IMR-90 (cell line): Measurements from ENCODE around the gene WBP2. TPM values are rescaled to one million over a fixed set of nuclear protein-coding genes. Genes with fewer than 3 reads are reported as not detected.

Experiments
- ATAC-seq: fragments of 200-7000 bp; cut with Tn5 transposase; 2 replicates; pipeline ENCODE4 v1.9.1; 2020; ENCODE audit warnings: low read depth, mild to moderate bottlenecking, moderate library complexity
- BruUV-seq: library from RNA; stranded (reverse); fragments of 400-500 nt; replicated peaks from 2 replicates; lab custom pipeline; 2021; lab: Mats Ljungman, UMichigan
- CTCF ChIA-PET: fragments of 300-600 bp; formaldehyde crosslinking; extraction: SDS; loops from one replicate; lab custom pipeline; 2021; ENCODE audit warnings: antibody characterized with exemption; lab: Yijun Ruan, JAX
- POLR2A ChIA-PET: fragments of 300-600 bp; sonication (Branson Sonifier 250); formaldehyde crosslinking; loops from one replicate; lab custom pipeline; 2022; ENCODE audit warnings: antibody characterized with exemption; ENCODE audit not compliant: unreplicated experiment; lab: Charles Lee
- DNase-seq: peaks from one replicate; pipeline ENCODE4 v3.0.0; 2013
- H2AFZ ChIP-seq: replicated peaks from 2 replicates; pipeline ENCODE3; 2013; ENCODE audit warnings: low read length, mild to moderate bottlenecking; ENCODE audit not compliant: poor library complexity
- H2AK5ac ChIP-seq: 2 replicates; pipeline ENCODE4 v1.6.1; 2013; ENCODE audit warnings: low read depth, low read length, inconsistent platforms
- H2AK9ac ChIP-seq: replicated peaks from 2 replicates; pipeline ENCODE3; 2013; ENCODE audit warnings: mild to moderate bottlenecking, low read depth, low read length, moderate library complexity; ENCODE audit not compliant: poor library complexity
- H2BK120ac ChIP-seq: 2 replicates; pipeline ENCODE4 v1.6.1; 2013; ENCODE audit warnings: low read depth, low read length, inconsistent platforms
- H2BK15ac ChIP-seq: 3 replicates; pipeline ENCODE4 v1.6.1; 2013; ENCODE audit warnings: low read depth, low read length, inconsistent platforms
- H2BK20ac ChIP-seq: 2 replicates; pipeline ENCODE4 v1.6.1; 2013; ENCODE audit warnings: low read depth, mild to moderate bottlenecking, inconsistent platforms, low read length, moderate library complexity
- H2BK5ac ChIP-seq: 2 replicates; pipeline ENCODE4 v1.6.1; 2013; ENCODE audit warnings: mild to moderate bottlenecking, low read depth, low read length, inconsistent platforms; ENCODE audit not compliant: poor library complexity, severe bottlenecking
- H3K14ac ChIP-seq: replicated peaks from 2 replicates; pipeline ENCODE4 v1.6.1; 2013; ENCODE audit warnings: low read depth, low read length, inconsistent platforms
- H3K18ac ChIP-seq: 2 replicates; pipeline ENCODE4 v1.6.1; 2013; ENCODE audit warnings: low read depth, low read length, control low read depth
- H3K23ac ChIP-seq: 2 replicates; pipeline ENCODE4 v1.6.1; 2013; ENCODE audit warnings: low read depth, low read length, inconsistent platforms
- H3K27ac ChIP-seq: 2 replicates; pipeline ENCODE4 v1.5.1; 2013; ENCODE audit warnings: mild to moderate bottlenecking, control low read depth, low read length; ENCODE audit not compliant: insufficient read depth
- H3K27me3 ChIP-seq: 2 replicates; pipeline ENCODE4 v1.6.1; 2013; ENCODE audit warnings: low read length; ENCODE audit not compliant: control insufficient read depth, insufficient read depth
- H3K36me3 ChIP-seq: 2 replicates; pipeline ENCODE4 v1.6.1; 2013; ENCODE audit warnings: low read length, mixed read lengths; ENCODE audit not compliant: control insufficient read depth, insufficient read depth
- H3K4ac ChIP-seq: 2 replicates; pipeline ENCODE4 v1.6.1; 2013; ENCODE audit warnings: low read depth, low read length, inconsistent platforms
- H3K4me1 ChIP-seq: 2 replicates; pipeline ENCODE4 v1.6.1; 2013; ENCODE audit warnings: low read length, mixed read lengths; ENCODE audit not compliant: control insufficient read depth, insufficient read depth
- H3K4me2 ChIP-seq: 2 replicates; pipeline ENCODE4 v1.6.1; 2013; ENCODE audit warnings: low read depth, mild to moderate bottlenecking, control low read depth, low read length, moderate library complexity
- H3K4me3 ChIP-seq: 2 replicates; pipeline ENCODE4 v1.5.1; 2013; ENCODE audit warnings: low read depth, mild to moderate bottlenecking, control low read depth, low read length, moderate library complexity; ENCODE audit not compliant: insufficient read depth
- H3K56ac ChIP-seq: 2 replicates; pipeline ENCODE4 v1.6.1; 2013; ENCODE audit warnings: low read length, inconsistent platforms; ENCODE audit not compliant: insufficient read depth; ENCODE audit errors: extremely low read depth
- H3K79me1 ChIP-seq, 2 experiments: 2 replicates each; pipeline ENCODE4 v1.6.1; 2013; ENCODE audit warnings: low read length in 2 of 2, inconsistent platforms in 1 of 2, low read depth in 1 of 2
- H3K9ac ChIP-seq: 2 replicates; pipeline ENCODE4 v1.6.1; 2013; ENCODE audit warnings: low read depth, low read length, control low read depth
- H3K9me1 ChIP-seq: 2 replicates; pipeline ENCODE4 v1.6.1; 2013; ENCODE audit warnings: low read length, inconsistent platforms; ENCODE audit not compliant: insufficient read depth
- H3K9me3 ChIP-seq: 2 replicates; pipeline ENCODE4 v1.6.1; 2013; ENCODE audit warnings: low read length; ENCODE audit not compliant: control insufficient read depth, insufficient read depth
- H4K20me1 ChIP-seq: 2 replicates; pipeline ENCODE4 v1.6.1; 2013; ENCODE audit warnings: low read length, inconsistent platforms; ENCODE audit not compliant: insufficient read depth
- H4K5ac ChIP-seq: 2 replicates; pipeline ENCODE4 v1.6.1; 2013; ENCODE audit warnings: mild to moderate bottlenecking, low read depth, low read length, control low read depth
- H4K8ac ChIP-seq, 2 experiments: 2 replicates each; pipeline ENCODE4 v1.6.1; 2013; ENCODE audit warnings: low read depth in 2 of 2, low read length in 2 of 2, control low read depth in 1 of 2, inconsistent platforms in 1 of 2
- H4K91ac ChIP-seq: 2 replicates; pipeline ENCODE4 v1.6.1; 2013; ENCODE audit warnings: low read depth, low read length, inconsistent platforms; ENCODE audit not compliant: insufficient read depth
- BHLHE40 ChIP-seq: fragments of 150-350 bp; IDR thresholded peaks from 2 replicates; pipeline ENCODE4 v1.6.1; 2016; ENCODE audit warnings: mild to moderate bottlenecking, low read depth, low read length
- CEBPB ChIP-seq: IDR thresholded peaks from 2 replicates; pipeline ENCODE4 v1.6.1; 2012; ENCODE audit warnings: low read depth, low read length, improper control_type of control experiment
- CHD1 ChIP-seq: IDR thresholded peaks from 2 replicates; pipeline ENCODE4 v1.6.1; 2012; ENCODE audit warnings: low read depth, low read length, improper control_type of control experiment
- CTCF ChIP-seq: conservative IDR thresholded peaks from 2 replicates; pipeline ENCODE4 v1.5.1; 2012; ENCODE audit warnings: mild to moderate bottlenecking, low read depth, low read length, improper control_type of control experiment
- ELK1 ChIP-seq: fragments of 150-350 bp; IDR thresholded peaks from 2 replicates; pipeline ENCODE4 v1.6.1; 2016; ENCODE audit warnings: low read depth, mild to moderate bottlenecking, low read length, moderate library complexity, borderline replicate concordance
- FOS ChIP-seq: fragments of 150-350 bp; IDR thresholded peaks from 2 replicates; pipeline ENCODE4 v1.6.1; 2016; ENCODE audit warnings: low read depth, low read length
- MAFK ChIP-seq: IDR thresholded peaks from 2 replicates; pipeline ENCODE4 v1.6.1; 2012; ENCODE audit warnings: low read depth, low read length, improper control_type of control experiment
- MAZ ChIP-seq: IDR thresholded peaks from 2 replicates; pipeline ENCODE4 v1.6.1; 2012; ENCODE audit warnings: low read depth, mild to moderate bottlenecking, low read length, improper control_type of control experiment, moderate library complexity, borderline replicate concordance
- MXI1 ChIP-seq: IDR thresholded peaks from 2 replicates; pipeline ENCODE4 v1.6.1; 2012; ENCODE audit warnings: low read depth, mild to moderate bottlenecking, low read length, moderate library complexity, borderline replicate concordance
- NFE2L2 ChIP-seq: fragments of 150-350 bp; IDR thresholded peaks from 2 replicates; pipeline ENCODE4 v1.6.1; 2016; ENCODE audit warnings: low read depth, mild to moderate bottlenecking, low read length
- POLR2A ChIP-seq: IDR thresholded peaks from 2 replicates; pipeline ENCODE4 v1.6.1; 2012; ENCODE audit warnings: mild to moderate bottlenecking, low read depth, low read length
- RAD21 ChIP-seq: IDR thresholded peaks from 2 replicates; pipeline ENCODE4 v1.6.1; 2012; ENCODE audit warnings: low read length, improper control_type of control experiment
- RCOR1 ChIP-seq: IDR thresholded peaks from 2 replicates; pipeline ENCODE4 v1.6.1; 2012; ENCODE audit warnings: mild to moderate bottlenecking, low read length, improper control_type of control experiment; ENCODE audit not compliant: insufficient replicate concordance
- RFX5 ChIP-seq: IDR thresholded peaks from 2 replicates; pipeline ENCODE4 v1.8.0; 2012; ENCODE audit warnings: low read depth, mild to moderate bottlenecking, low read length, moderate library complexity
- SMC3 ChIP-seq: fragments of 150-350 bp; IDR thresholded peaks from 2 replicates; pipeline ENCODE4 v1.6.1; 2016; ENCODE audit warnings: low read depth, mild to moderate bottlenecking, antibody characterized with exemption, low read length, moderate library complexity
- WGBS, 2 experiments: methylation state at CpG; one replicate each; pipeline versions ENCODE4 v1.1.5 to v1.1.7; 2013; ENCODE audit warnings: missing lambda C conversion rate in 2 of 2; ENCODE audit not compliant: insufficient read length in 1 of 2; ENCODE audit errors: extremely low coverage in 2 of 2; 5-methylcytosine and 5-hydroxymethylcytosine counted together
- dilution Hi-C: fragments of 300-500 bp; cut with HindIII; formaldehyde crosslinking; loops from one replicate; pipeline ENCODE4 v1.14.3; 2018; ENCODE audit warnings: low sequenced_read_pairs; ENCODE audit not compliant: unreplicated experiment
- in situ Hi-C: fragments of 300-500 bp; cut with MboI; formaldehyde crosslinking; loops from 3 replicates; pipeline ENCODE4 v1.14.3; 2019; ENCODE audit warnings: low sequenced_read_pairs, inconsistent platforms, mixed read lengths
- intact Hi-C: fragments of 100-400 bp; cut with micrococcal nuclease; formaldehyde crosslinking; loops from 2 replicates; pipeline ENCODE4 v1.10.0; 2022
- polyA plus RNA-seq, 3 experiments: library from polyadenylated mRNA; depleted of rRNA; stranded (reverse); fragments of >200 nt; gene quantifications; 2 replicates each; pipeline ENCODE4 v1.2.3, GENCODE V29; 2012; ENCODE audit warnings: low replicate concordance in 1 of 3
- total RNA-seq: library from RNA; depleted of rRNA; stranded (reverse); fragments of >200 nt; gene quantifications from 2 replicates; pipeline ENCODE4 v1.2.3, GENCODE V29; 2012
- TF ChIP-seq, protein P1 (sequence below): fragments of 150-350 bp; IDR thresholded peaks from 2 replicates; pipeline ENCODE4 v1.6.1; 2017; ENCODE audit warnings: mild to moderate bottlenecking, antibody characterized with exemption, low read length, low read depth

The WBP2 gene
- total and polyA plus RNA-seq, 2 of the 4 experiments (the other 2 are of a cell fraction): 9.0 to 35.5 TPM

GRCh38 chr17:75828741-75829140, 26.4 kb downstream of the WBP2 start:
- H3K9ac ChIP-seq: no peak overlapping the region
- no peak overlapping the region for H4K5ac ChIP-seq
- ChIA-PET POLR2A (no interaction called here), CTCF (no interaction called here)
- no peak overlapping the region for H3K4me2 ChIP-seq
- H3K23ac ChIP-seq: no peak overlapping the region
- BruUV-seq: no TSS peak
- H3K36me3 ChIP-seq: peaks cover 9% of the 10 kb centered on the region; the same call in 1 of the 2 replicates
- WGBS, 2 experiments: 92% methylated on average over 18 of the region's 19 CpGs; no CpG with 5 or more reads in 1 of the 2 experiments
- no peak overlapping the region for H4K91ac ChIP-seq
- no peaks in the 10 kb centered on the region for H3K9me1 ChIP-seq
- ATAC-seq (no peak), DNase-seq (no peak)
- no peak overlapping the region for H2BK15ac ChIP-seq
- H3K27ac ChIP-seq: no peak overlapping the region
- in situ Hi-C loops: no loop called here
- peaks cover 3% of the 10 kb centered on the region for H3K4me1 ChIP-seq
- no peaks in the 10 kb centered on the region for H3K9me3 ChIP-seq
- H4K8ac ChIP-seq: no peak overlapping the region; a peak in 1 of 4 replicates
- dilution Hi-C loops: no loop called here
- no peak overlapping the region for H2BK20ac ChIP-seq
- no peaks in the 10 kb centered on the region for H4K20me1 ChIP-seq
- intact Hi-C loops: loop anchor here (5.0 kb wide), 1 partner anchor 46 kb away; the partner anchor contains the start of gene UNK
- H3K14ac ChIP-seq: no peak overlapping the region
- no peak overlapping the region for H2AK9ac ChIP-seq
- no peak overlapping the region for H2BK120ac ChIP-seq
- no peak overlapping the region for H2AK5ac ChIP-seq
- no peak overlapping the region for H3K4ac ChIP-seq
- TF ChIP-seq SMC3 (no peak), ELK1 (no peak), POLR2A (no peak), MXI1 (no peak), RCOR1 (no peak), CEBPB (no peak), CTCF (no peak), FOS (no peak), NFE2L2 (no peak), RFX5 (no peak), MAFK (no peak), RAD21 (no peak), BHLHE40 (no peak), MAZ (no peak), CHD1 (no peak)
- TF ChIP-seq, protein P1, sequence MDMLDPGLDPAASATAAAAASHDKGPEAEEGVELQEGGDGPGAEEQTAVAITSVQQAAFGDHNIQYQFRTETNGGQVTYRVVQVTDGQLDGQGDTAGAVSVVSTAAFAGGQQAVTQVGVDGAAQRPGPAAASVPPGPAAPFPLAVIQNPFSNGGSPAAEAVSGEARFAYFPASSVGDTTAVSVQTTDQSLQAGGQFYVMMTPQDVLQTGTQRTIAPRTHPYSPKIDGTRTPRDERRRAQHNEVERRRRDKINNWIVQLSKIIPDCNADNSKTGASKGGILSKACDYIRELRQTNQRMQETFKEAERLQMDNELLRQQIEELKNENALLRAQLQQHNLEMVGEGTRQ: no peak
- H3K18ac ChIP-seq: no peak overlapping the region
- H3K56ac ChIP-seq: no peak overlapping the region
- H3K27me3 ChIP-seq: no peaks in the 10 kb centered on the region
- no peak overlapping the region for H3K4me3 ChIP-seq
- H2BK5ac ChIP-seq: no peak overlapping the region
- H3K79me1 ChIP-seq: no peaks in the 10 kb centered on the region
- no peak overlapping the region for H2AFZ ChIP-seq
